Gastroesophageal sphincter (tissue), 4 donors: Measurements from ENCODE around the gene UGT1A4. TPM values are rescaled to one million over a fixed set of nuclear protein-coding genes. Genes with fewer than 3 reads are reported as not detected.
"Not testable (repeated sequence)": the region's sequence is repeated elsewhere in the genome, so short reads cannot be mapped to it uniquely, and the experiment has no call there.

Source experiments
- ATAC-seq: fragments of 150-250 bp; one replicate; pipeline ENCODE4 v1.9.1; 2016; ENCODE audit warnings: mild to moderate bottlenecking, moderate library complexity
- H3K27ac ChIP-seq, 4 donors: fragments of 200-600 bp; sonication (generic) in 3 of 4; 1 replicate in 3 of 4; 2 replicates in 1 of 4; pipeline ENCODE4 v1.5.1; 2016 to 2019
- H3K27me3 ChIP-seq: fragments of 200-600 bp; sonication (generic); one replicate; pipeline ENCODE4 v1.5.1; 2019
- H3K36me3 ChIP-seq, 2 donors: fragments of 200-600 bp; sonication (generic); one replicate each; pipeline ENCODE4 v1.5.1; 2019; ENCODE audit warnings: control low read depth in 1 of 2
- H3K4me1 ChIP-seq, 3 donors: fragments of 200-600 bp; sonication (generic); 1 replicate in 2 of 3; 2 replicates in 1 of 3; pipeline ENCODE4 v1.5.1; 2016 to 2019; ENCODE audit warnings: control low read depth in 2 of 3
- H3K4me3 ChIP-seq, 2 donors: fragments of 200-600 bp; sonication (generic); one replicate each; pipeline ENCODE4 v1.5.1; 2019; ENCODE audit warnings: mild to moderate bottlenecking in 1 of 2, moderate library complexity in 1 of 2
- H3K9me3 ChIP-seq, 3 donors: fragments of 200-600 bp; sonication (generic); one replicate each; pipeline ENCODE4 v1.5.1; 2017 to 2019; ENCODE audit warnings: control low read depth in 2 of 3
- EP300 ChIP-seq: sonication (generic); formaldehyde crosslinking; IDR thresholded peaks from one replicate; pipeline ENCODE4 v1.6.1; 2017; ENCODE audit warnings: antibody characterized with exemption, mild to moderate bottlenecking
- POLR2A ChIP-seq, 2 donors: fragments of 450-650 bp; IDR thresholded peaks; one replicate each; pipeline ENCODE4 v1.6.1; 2017; ENCODE audit warnings: antibody characterized with exemption in 2 of 2, mild to moderate bottlenecking in 2 of 2, moderate library complexity in 1 of 2
- POLR2AphosphoS5 ChIP-seq: sonication (generic); formaldehyde crosslinking; IDR thresholded peaks from one replicate; pipeline ENCODE4 v1.6.1; 2017; ENCODE audit warnings: antibody characterized with exemption
- WGBS, 2 donors: methylation state at CpG; one replicate each; pipeline ENCODE4 v1.1.5; 2018; ENCODE audit warnings: low coverage in 1 of 2; 5-methylcytosine and 5-hydroxymethylcytosine counted together
- total RNA-seq, 4 donors: library from RNA; depleted of rRNA; stranded (reverse); fragments of >200 nt; gene quantifications; one replicate each; pipeline ENCODE4 v1.1.0, GENCODE V29; 2016
- TF ChIP-seq, protein P1 (sequence below), 4 experiments: fragments of 200-600 bp in 2 of 4; fragments of 450-650 bp in 2 of 4; sonication (generic) in 1 of 4; IDR thresholded peaks; one replicate each; pipeline ENCODE4 v1.5.1; 2017 to 2019; ENCODE audit warnings: antibody characterized with exemption in 4 of 4, mild to moderate bottlenecking in 2 of 4, moderate library complexity in 2 of 4

UGT1A4 gene
- total RNA-seq, 4 donors from 2014 or later, result 0.13 TPM; not detected in 3

DNA sequence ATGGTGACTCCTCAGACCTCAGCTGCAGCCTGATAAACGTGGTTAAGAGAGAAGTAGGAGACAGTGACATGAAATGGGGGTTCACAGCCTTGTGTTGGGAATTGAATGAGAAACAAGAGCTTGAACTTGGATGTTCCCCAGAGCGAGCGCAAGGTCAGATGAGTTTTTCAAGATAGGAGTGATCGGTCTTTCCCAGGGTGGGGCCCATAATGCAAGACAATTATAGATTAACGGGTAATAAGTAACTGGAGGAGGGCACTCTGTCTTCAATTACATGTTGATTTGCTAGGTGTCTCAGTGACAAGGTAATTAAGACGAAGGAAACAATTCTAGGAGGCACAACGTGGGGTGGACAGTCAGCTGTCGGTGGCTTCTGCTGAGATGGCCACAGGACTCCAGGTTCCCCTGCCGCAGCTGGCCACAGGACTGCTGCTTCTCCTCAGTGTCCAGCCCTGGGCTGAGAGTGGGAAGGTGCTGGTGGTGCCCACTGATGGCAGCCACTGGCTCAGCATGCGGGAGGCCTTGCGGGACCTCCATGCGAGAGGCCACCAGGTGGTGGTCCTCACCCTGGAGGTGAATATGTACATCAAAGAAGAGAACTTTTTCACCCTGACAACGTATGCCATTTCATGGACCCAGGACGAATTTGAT, 5.8 kb upstream of the UGT1A4 start, which contains the start of gene UGT1A5:
Gene UGT1A5, plus strand, starts transcription at position 297 of the 651 bp plus-strand sequence. Its CDS starts 85 bp downstream, at position 382.
- H3K27ac ChIP-seq, result no peak within 1 kb of the TSS
- no peaks in the 10 kb centered on the region for H3K9me3 ChIP-seq
- no peak within 1 kb of the TSS for H3K4me3 ChIP-seq
- H3K4me1 ChIP-seq, result no peaks in the 10 kb centered on the region
- H3K27me3 ChIP-seq, result peaks cover 34% of the 10 kb centered on the region
- no peak for TF ChIP-seq POLR2A (IDR thresholded peaks at IDR 0.05)
- TF ChIP-seq, protein P1, sequence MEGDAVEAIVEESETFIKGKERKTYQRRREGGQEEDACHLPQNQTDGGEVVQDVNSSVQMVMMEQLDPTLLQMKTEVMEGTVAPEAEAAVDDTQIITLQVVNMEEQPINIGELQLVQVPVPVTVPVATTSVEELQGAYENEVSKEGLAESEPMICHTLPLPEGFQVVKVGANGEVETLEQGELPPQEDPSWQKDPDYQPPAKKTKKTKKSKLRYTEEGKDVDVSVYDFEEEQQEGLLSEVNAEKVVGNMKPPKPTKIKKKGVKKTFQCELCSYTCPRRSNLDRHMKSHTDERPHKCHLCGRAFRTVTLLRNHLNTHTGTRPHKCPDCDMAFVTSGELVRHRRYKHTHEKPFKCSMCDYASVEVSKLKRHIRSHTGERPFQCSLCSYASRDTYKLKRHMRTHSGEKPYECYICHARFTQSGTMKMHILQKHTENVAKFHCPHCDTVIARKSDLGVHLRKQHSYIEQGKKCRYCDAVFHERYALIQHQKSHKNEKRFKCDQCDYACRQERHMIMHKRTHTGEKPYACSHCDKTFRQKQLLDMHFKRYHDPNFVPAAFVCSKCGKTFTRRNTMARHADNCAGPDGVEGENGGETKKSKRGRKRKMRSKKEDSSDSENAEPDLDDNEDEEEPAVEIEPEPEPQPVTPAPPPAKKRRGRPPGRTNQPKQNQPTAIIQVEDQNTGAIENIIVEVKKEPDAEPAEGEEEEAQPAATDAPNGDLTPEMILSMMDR (IDR thresholded peaks at IDR 0.05), result no peak
- TF ChIP-seq POLR2AphosphoS5, result no peak
- no peak for TF ChIP-seq EP300
- no peaks in the 10 kb centered on the region for H3K36me3 ChIP-seq
- WGBS, 2 donors, result 69 to 73% methylated on average over 7 to 8 of the region's 14 CpGs
- ATAC-seq, result no peak

DNA sequence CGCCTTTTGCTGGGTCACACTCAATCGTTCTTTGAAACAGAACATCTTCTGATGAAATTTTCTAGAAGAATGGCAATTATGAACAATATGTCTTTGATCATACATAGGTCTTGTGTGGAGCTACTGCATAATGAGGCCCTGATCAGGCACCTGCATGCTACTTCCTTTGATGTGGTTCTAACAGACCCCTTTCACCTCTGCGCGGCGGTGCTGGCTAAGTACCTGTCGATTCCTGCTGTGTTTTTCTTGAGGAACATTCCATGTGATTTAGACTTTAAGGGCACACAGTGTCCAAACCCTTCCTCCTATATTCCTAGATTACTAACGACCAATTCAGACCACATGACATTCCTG, 5.3 kb upstream of the UGT1A4 start:
- H3K4me1 ChIP-seq, result no peaks in the 10 kb centered on the region
- 82% methylated on average over 5 to 7 of the region's 7 CpGs for WGBS, 2 donors

DNA sequence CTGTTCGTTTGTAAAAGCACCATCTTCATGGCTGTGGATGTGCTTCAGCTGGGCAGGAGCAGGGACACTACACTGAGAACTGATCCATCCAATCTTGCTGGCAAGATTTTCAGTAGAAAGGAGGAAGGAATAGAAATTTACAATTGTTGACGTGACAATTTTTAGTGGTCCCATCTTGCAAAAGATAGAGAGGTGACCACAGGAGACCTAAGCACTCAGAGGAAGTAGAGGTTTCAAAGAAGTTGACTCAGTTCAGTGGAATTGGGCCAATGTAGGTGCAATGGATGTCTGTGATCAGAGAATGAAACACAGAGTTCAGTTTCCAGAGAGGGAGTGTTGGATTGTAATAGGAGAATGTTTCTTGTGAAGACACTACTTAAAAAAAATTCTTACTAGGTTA, 4.4 kb upstream of the UGT1A4 start:
- peaks cover 43% of the 10 kb centered on the region for H3K27me3 ChIP-seq
- no peaks in the 10 kb centered on the region for H3K4me1 ChIP-seq
- no peak for ATAC-seq
- TF ChIP-seq POLR2AphosphoS5, result no peak
- 67 to 72% methylated on average over 2 of the region's 2 CpGs for WGBS, 2 donors
- H3K9me3 ChIP-seq, result no peaks in the 10 kb centered on the region
- H3K27ac ChIP-seq, result no peak overlapping the region
- H3K4me3 ChIP-seq, result no peak overlapping the region
- no peaks in the 10 kb centered on the region for H3K36me3 ChIP-seq

More for the DNA sequence above, 5.3 kb upstream of the UGT1A4 start:
- Histone ChIP-seq H3K9me3 (no peaks in the 10 kb centered on the region), H3K27me3 (peaks cover 39% of the 10 kb centered on the region), H3K4me3 (no peak overlapping the region), H3K36me3 (no peaks in the 10 kb centered on the region), H3K27ac (no peak overlapping the region)
- TF ChIP-seq, protein P1 (IDR thresholded peaks at IDR 0.05), result no peak
- TF ChIP-seq EP300, result no peak
- no peak for TF ChIP-seq POLR2A (IDR thresholded peaks at IDR 0.05)
- no peak for TF ChIP-seq POLR2AphosphoS5
- no peak for ATAC-seq

DNA sequence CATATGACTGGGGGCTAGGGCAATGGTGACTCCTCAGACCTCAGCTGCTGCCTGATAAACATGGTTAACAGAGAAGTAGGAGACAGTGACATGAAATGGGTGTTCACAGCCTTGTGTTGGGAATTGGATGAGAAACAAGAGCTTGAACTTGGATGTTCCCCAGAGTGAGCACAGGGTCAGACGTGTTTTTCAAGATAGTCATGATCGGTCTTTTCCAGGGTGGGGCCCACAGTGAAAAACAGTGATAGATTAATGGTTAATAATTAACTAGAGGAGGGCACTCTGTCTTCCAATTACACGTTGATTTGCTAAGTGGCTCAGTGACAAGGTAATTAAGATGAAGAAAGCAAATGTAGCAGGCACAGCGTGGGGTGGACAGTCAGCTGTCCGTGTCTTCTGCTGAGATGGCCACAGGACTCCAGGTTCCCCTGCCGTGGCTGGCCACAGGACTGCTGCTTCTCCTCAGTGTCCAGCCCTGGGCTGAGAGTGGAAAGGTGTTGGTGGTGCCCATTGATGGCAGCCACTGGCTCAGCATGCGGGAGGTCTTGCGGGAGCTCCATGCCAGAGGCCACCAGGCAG, 10.3 kb downstream of the UGT1A4 start, which contains the start of gene UGT1A3:
Gene UGT1A3, plus strand, starts transcription at position 320 of the 579 bp plus-strand sequence. Its CDS starts 85 bp downstream, at position 405.
- Histone ChIP-seq H3K27me3 (peaks cover 11% of the 10 kb centered on the region), H3K4me1 (no peaks in the 10 kb centered on the region), H3K9me3 (no peaks in the 10 kb centered on the region), H3K36me3 (no peaks in the 10 kb centered on the region), H3K4me3 (no peak within 1 kb of the TSS), H3K27ac (no peak within 1 kb of the TSS)
- no peak for TF ChIP-seq POLR2A (IDR thresholded peaks at IDR 0.05)
- no peak for TF ChIP-seq POLR2AphosphoS5
- TF ChIP-seq, protein P1 (IDR thresholded peaks at IDR 0.05), result no peak
- no peak for TF ChIP-seq EP300
- 71 to 78% methylated on average over 3 to 5 of the region's 8 CpGs for WGBS, 2 donors
- ATAC-seq, result no peak

DNA sequence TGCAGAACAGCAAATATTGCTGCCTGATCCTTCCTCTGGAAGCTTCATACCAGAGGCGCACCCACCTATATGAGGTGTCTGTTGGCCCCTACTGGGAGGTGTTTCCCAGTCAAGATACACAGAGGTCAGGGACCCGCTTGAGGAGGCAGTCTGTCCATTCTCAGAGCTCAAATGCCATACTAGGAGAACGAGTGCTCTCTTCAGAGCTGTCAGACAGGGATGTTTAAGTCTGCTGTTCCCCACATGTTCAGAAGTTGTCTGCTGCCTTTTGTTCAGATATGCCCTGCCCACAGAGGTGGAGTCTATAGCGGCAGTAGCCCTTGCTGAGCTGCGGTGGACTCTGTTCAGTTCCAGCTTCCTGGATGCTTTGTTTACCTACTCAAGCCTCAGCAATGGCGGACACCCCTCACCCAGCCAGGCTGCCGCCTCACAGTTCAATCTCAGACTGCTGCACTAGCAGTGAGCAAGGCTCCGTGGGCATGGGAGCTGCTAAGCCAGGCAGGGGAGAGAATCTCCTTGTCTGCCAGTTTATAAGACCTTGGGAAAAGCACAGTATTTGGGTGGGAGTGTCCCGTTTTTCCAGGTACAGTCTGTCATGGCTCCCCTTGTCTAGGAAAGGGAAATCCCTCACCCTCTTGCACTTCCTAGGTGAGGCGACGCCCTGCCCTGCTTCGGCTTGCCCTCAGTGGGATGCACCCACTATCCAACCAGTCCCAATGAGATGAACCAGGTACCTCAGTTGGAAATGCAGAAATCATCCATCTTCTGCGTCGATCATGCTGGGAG, 18.5 kb downstream of the UGT1A4 start:
- peaks cover 16% of the 10 kb centered on the region for H3K27me3 ChIP-seq
- H3K9me3 ChIP-seq, H3K4me3 ChIP-seq, H3K4me1 ChIP-seq, H3K36me3 ChIP-seq, ATAC-seq, H3K27ac ChIP-seq: not testable (repeated sequence)
- WGBS, 2 donors, result 78% methylated on average over 9 of the region's 14 CpGs; no CpG with 5 or more reads in 1 of the 2 donors
